BJ (cell line): ENCODE results near the gene RAD51B. TPM values are rescaled to one million over a fixed set of nuclear protein-coding genes. Genes with fewer than 3 reads are reported as not detected.

Experiments
- CTCF ChIA-PET: fragments of 350-600 bp; formaldehyde crosslinking; extraction: SDS; loops from one replicate; lab custom pipeline; 2021; ENCODE audit warnings: antibody characterized with exemption, inconsistent platforms; lab: Yijun Ruan, JAX
- POLR2A ChIA-PET: fragments of 300-600 bp; sonication (Branson Sonifier 250); formaldehyde crosslinking; extraction: SDS; loops from one replicate; lab custom pipeline; 2021; ENCODE audit warnings: antibody characterized with exemption; lab: Charles Lee
- DNase-seq: peaks from one replicate; pipeline ENCODE4 v3.0.0-alpha.2; 2011; ENCODE audit warnings: low read depth
- H3K27me3 ChIP-seq: 2 replicates; pipeline ENCODE4 v1.6.0; 2011; ENCODE audit warnings: low read length; ENCODE audit not compliant: control insufficient read depth, insufficient read depth
- H3K36me3 ChIP-seq: 2 replicates; pipeline ENCODE4 v1.5.1; 2011; ENCODE audit warnings: low read length; ENCODE audit not compliant: control insufficient read depth, insufficient read depth
- H3K4me3 ChIP-seq: 2 replicates; pipeline ENCODE4 v1.5.1; 2011; ENCODE audit warnings: low read depth, mild to moderate bottlenecking, control low read depth, low read length
- polyA plus RNA-seq: library from polyadenylated mRNA; depleted of rRNA; stranded (reverse); fragments of >200 nt; gene quantifications from 2 replicates; pipeline ENCODE4 v1.2.3, GENCODE V29; 2011
- TF ChIP-seq, protein P1 (sequence below): IDR thresholded peaks from 2 replicates; pipeline ENCODE4 v1.5.1; 2011; ENCODE audit warnings: low read depth, mild to moderate bottlenecking, control low read depth, inconsistent platforms, low read length, moderate library complexity; ENCODE audit not compliant: insufficient read depth

RAD51B gene
- polyA plus RNA-seq, 1 experiment, result 5.6 TPM

DNA sequence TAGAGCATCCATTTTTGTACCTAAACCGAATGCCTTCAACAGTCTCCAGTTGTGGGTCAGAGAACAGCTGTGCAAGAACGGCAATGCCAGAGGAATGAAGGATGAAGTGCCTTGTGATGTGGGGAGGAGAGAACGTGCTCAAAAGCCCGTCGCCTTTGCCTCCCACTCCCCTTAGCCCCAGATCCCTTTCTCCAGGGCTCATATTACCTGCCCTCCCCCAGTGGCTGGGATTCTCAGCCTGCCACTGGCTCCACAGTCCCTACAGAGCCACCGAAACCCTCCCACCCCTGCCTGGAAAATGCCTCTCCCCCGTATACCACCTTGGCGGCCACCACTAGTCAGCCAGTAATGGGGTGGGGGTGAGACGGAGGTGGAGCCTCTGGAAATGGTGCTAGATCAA lies 814.8 kb downstream of the RAD51B start:
- no peak for DNase-seq
- H3K27me3 ChIP-seq, result no peaks in the 10 kb centered on the region
- H3K36me3 ChIP-seq, result no peaks in the 10 kb centered on the region
- ChIA-PET POLR2A (no interaction called here), CTCF (interaction anchor here (1.3 kb wide), 1 partner anchor 9 kb away, joined by 3 read pairs; no protein-coding TSS in a partner anchor)
- no peak overlapping the region for H3K4me3 ChIP-seq
- TF ChIP-seq, protein P1, sequence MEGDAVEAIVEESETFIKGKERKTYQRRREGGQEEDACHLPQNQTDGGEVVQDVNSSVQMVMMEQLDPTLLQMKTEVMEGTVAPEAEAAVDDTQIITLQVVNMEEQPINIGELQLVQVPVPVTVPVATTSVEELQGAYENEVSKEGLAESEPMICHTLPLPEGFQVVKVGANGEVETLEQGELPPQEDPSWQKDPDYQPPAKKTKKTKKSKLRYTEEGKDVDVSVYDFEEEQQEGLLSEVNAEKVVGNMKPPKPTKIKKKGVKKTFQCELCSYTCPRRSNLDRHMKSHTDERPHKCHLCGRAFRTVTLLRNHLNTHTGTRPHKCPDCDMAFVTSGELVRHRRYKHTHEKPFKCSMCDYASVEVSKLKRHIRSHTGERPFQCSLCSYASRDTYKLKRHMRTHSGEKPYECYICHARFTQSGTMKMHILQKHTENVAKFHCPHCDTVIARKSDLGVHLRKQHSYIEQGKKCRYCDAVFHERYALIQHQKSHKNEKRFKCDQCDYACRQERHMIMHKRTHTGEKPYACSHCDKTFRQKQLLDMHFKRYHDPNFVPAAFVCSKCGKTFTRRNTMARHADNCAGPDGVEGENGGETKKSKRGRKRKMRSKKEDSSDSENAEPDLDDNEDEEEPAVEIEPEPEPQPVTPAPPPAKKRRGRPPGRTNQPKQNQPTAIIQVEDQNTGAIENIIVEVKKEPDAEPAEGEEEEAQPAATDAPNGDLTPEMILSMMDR, result no peak

DNA sequence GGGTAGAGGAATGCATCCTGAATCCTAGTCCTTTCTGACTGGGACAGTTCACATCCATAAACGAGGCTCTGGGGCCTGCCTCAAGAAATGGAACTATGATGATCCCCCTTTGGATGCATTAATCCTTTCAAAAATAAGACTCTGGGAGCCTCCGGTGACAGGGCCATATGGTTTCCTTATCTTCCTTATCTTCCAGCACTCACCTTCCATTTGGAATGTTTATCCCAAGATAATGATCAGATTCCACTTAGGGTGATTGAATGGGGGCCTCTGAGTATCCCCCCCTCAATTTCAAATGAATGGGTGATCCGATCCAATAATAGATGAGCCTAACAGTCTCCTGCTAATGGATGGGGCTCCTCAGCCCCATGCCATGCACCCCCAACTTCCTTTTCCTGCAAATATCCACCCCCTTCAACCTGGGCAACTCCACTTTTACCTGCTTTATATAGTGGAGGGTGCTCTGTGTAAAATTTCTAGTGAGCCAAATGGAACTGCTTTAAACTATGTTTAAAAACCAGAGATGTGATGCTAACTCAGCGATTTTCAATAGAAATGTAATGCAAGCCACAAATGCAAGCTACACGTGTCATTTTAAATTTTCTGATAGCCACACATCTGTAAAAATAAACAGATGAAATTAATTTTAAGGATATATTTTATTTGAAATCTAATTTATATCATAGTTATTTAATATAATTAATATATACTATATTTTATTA lies 815.5 kb downstream of the RAD51B start:
- Histone ChIP-seq H3K36me3 (no peaks in the 10 kb centered on the region), H3K4me3 (no peak overlapping the region), H3K27me3 (no peaks in the 10 kb centered on the region)
- CTCF ChIA-PET, result no interaction called here
- no peak for DNase-seq
- TF ChIP-seq, protein P1, result no peak
- POLR2A ChIA-PET, result no interaction called here

DNA sequence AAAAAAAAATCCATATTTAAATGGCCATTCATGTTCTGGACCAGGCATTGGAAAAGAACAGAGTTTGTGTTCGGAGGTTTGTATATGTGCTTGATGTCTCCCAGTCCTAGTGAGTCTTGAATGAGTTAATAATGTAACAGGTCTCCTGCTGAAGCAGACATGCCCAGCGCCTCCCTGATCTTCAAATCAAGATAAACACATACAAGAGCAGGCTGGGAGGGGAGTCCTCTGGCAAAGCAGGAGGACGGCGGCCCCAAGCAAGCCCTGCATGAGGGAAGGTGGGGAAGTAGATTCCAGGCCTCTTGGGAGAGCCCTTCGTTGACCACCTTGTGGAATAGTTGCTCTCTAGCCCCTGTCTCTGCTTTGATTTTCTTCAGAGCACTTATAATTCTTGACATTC lies 817.0 kb downstream of the RAD51B start:
- Histone ChIP-seq H3K4me3 (no peak overlapping the region), H3K27me3 (no peaks in the 10 kb centered on the region), H3K36me3 (no peaks in the 10 kb centered on the region)
- TF ChIP-seq, protein P1, result no peak
- DNase-seq, result no peak
- CTCF ChIA-PET, result no interaction called here
- POLR2A ChIA-PET, result no interaction called here

DNA sequence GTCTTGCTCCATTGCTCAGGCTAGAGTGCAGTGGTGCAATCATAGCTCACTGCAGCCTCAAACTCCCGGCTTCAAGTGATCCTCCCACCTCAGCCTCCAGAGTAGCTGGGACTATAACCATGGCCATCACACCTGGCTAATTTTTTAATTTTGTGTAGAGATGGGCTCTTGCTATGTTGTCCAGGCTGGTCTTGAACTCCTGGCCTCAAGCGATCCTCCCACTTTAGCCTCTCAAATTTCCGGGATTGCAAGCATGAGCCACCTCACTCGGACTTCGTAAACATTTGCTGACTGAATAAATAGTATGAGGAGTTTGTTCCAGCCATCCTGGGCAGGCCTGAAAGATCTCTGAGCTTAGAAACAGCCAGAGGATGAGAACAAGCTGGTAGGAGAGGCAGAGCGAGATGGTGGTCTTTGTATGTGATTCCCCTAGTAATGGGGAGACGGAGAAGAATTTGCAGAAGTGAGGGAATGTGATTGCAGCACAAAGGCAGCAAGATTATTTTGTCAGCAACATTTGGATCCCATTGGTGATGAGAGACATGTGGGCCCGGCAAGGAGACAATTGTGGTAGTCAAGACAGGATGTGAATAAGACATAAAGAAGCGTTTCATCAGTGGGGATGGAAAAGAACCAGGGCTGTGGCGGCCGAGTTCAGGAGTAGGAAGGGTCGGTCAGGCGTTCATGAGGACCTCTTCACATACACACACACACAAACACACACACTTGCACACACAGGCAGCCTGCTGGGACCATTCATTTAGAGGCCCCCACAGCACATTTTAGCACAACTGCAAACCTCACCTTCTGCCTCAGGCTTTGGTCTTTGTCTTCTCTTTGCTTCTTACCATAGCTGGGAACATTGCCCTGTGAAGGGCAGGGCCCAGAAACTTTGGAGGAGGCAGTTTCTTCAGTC lies 817.8 kb downstream of the RAD51B start:
- no peaks in the 10 kb centered on the region for H3K27me3 ChIP-seq
- H3K4me3 ChIP-seq, result no peak overlapping the region
- ChIA-PET CTCF (no interaction called here), POLR2A (interaction anchor here (0.6 kb wide), 1 partner anchor 155 kb away, joined by 6 read pairs; the partner anchor contains the start of gene ZFP36L1)
- H3K36me3 ChIP-seq, result no peaks in the 10 kb centered on the region
- TF ChIP-seq, protein P1, result no peak
- DNase-seq, result peak; percentile 25
